HepG2 (cell line): Measurements from ENCODE around the gene QDPR. TPM values are rescaled to one million over a fixed set of nuclear protein-coding genes. Genes with fewer than 3 reads are reported as not detected.
A peak's percentile ranks its signal among the peaks of the same experiment; 100 is the strongest.

Experiments
- ATAC-seq: fragments of 200-7000 bp; cut with Tn5 transposase; 3 replicates; pipeline ENCODE4 v1.9.1; 2020; ENCODE audit warnings: mild to moderate bottlenecking, moderate library complexity
- BruUV-seq: library from RNA; stranded (reverse); fragments of 400-500 nt; replicated peaks from 2 replicates; lab custom pipeline; 2021; lab: Mats Ljungman, UMichigan
- CTCF ChIA-PET: fragments of 300-600 bp; formaldehyde crosslinking; extraction: SDS; loops from one replicate; lab custom pipeline; 2021; ENCODE audit warnings: low total read pairs, inconsistent platforms, low intra/inter-chr PET ratio; lab: Yijun Ruan, JAX
- POLR2A ChIA-PET: fragments of 350-600 bp; sonication (Branson Sonifier 250); formaldehyde crosslinking; loops from one replicate; lab custom pipeline; 2020; ENCODE audit warnings: antibody characterized with exemption, inconsistent platforms; lab: Yijun Ruan, JAX
- DNase-seq: peaks from one replicate; pipeline ENCODE4 v3.0.0-alpha.2; 2015; ENCODE audit warnings: low spot score
- FAIRE-seq: peaks from 3 replicates; lab custom pipeline; 2011; peaks lifted over from hg19 to GRCh38; lab: Jason Lieb, UNC
- H2AFZ ChIP-seq: one replicate; pipeline ENCODE4 v1.6.1; 2011; ENCODE audit warnings: low read length, inconsistent platforms
- H3K27ac ChIP-seq: fragments of 300-600 bp; 3 replicates; pipeline ENCODE4 v1.8.0; 2011; ENCODE audit warnings: mixed run types, mild to moderate bottlenecking, mixed read lengths, low read length, inconsistent platforms; ENCODE audit not compliant: insufficient read depth; ENCODE audit errors: extremely low read length
- H3K27me3 ChIP-seq, 2 experiments: fragments of 200-600 bp in 1 of 2; 2 replicates in 1 of 2; 3 replicates in 1 of 2; pipeline versions ENCODE4 v1.6.0 to v1.8.0; 2011; ENCODE audit warnings: low read length in 2 of 2, mild to moderate bottlenecking in 2 of 2, moderate library complexity in 2 of 2, inconsistent platforms in 1 of 2; ENCODE audit not compliant: insufficient read depth in 2 of 2, control insufficient read depth in 1 of 2
- H3K36me3 ChIP-seq, 2 experiments: fragments of 200-600 bp in 1 of 2; replicated peaks in 1 of 2; 2 replicates in 1 of 2; 3 replicates in 1 of 2; pipeline versions ENCODE4 v1.5.1 to v1.8.0; 2011; ENCODE audit warnings: low read length in 2 of 2, inconsistent platforms in 1 of 2; ENCODE audit not compliant: insufficient read depth in 2 of 2, control insufficient read depth in 1 of 2
- H3K4me1 ChIP-seq: 2 replicates; pipeline ENCODE4 v1.5.1; 2012; ENCODE audit warnings: low read length, inconsistent platforms; ENCODE audit not compliant: insufficient read depth
- H3K4me2 ChIP-seq: 2 replicates; pipeline ENCODE4 v1.6.0; 2011; ENCODE audit warnings: low read depth, low read length, inconsistent platforms
- H3K4me3 ChIP-seq, 3 experiments: fragments of 200-600 bp in 1 of 3; sonication (generic), shearing (Covaris generic) in 1 of 3; replicated peaks in 1 of 3; 2 replicates each; pipeline ENCODE4 v1.5.1; 2011 to 2016; ENCODE audit warnings: low read length in 3 of 3, inconsistent platforms in 2 of 3, low read depth in 2 of 3, mild to moderate bottlenecking in 2 of 3, control low read depth in 1 of 3, mixed read lengths in 1 of 3; ENCODE audit not compliant: insufficient read depth in 1 of 3
- H3K79me2 ChIP-seq: one replicate; pipeline ENCODE4 v1.6.1; 2011; ENCODE audit warnings: low read length, inconsistent platforms; ENCODE audit not compliant: insufficient read depth
- H3K9ac ChIP-seq: 2 replicates; pipeline ENCODE4 v1.6.0; 2011; ENCODE audit warnings: mild to moderate bottlenecking, low read depth, low read length, inconsistent platforms; ENCODE audit not compliant: insufficient read depth
- H3K9me3 ChIP-seq: 2 replicates; pipeline ENCODE4 v1.5.1; 2012; ENCODE audit warnings: mild to moderate bottlenecking, low read length
- H4K20me1 ChIP-seq: 2 replicates; pipeline ENCODE4 v1.6.0; 2011; ENCODE audit warnings: inconsistent platforms, mild to moderate bottlenecking, low read length, moderate library complexity; ENCODE audit not compliant: insufficient read depth
- ETV6 ChIP-seq: sonication (generic); formaldehyde crosslinking; conservative IDR thresholded peaks from 2 replicates; pipeline ENCODE4 v1.4.0; 2020; ENCODE audit warnings: missing genetic modification reagents
- HNF4A ChIP-seq: sonication (generic); formaldehyde crosslinking; IDR thresholded peaks from 2 replicates; pipeline ENCODE4 v1.4.0; 2020; ENCODE audit warnings: missing genetic modification reagents
- MYNN ChIP-seq: sonication (generic); formaldehyde crosslinking; IDR thresholded peaks from 2 replicates; pipeline ENCODE4 v1.4.0; 2020; ENCODE audit warnings: mild to moderate bottlenecking, low read depth, missing genetic modification reagents
- NCOA5 ChIP-seq: sonication (generic); formaldehyde crosslinking; IDR thresholded peaks from 2 replicates; pipeline ENCODE4 v1.4.0; 2020; ENCODE audit warnings: missing genetic modification reagents
- NFIB ChIP-seq: sonication (generic); formaldehyde crosslinking; IDR thresholded peaks from 2 replicates; pipeline ENCODE4 v1.9.0; 2021; ENCODE audit warnings: missing genetic modification reagents, mild to moderate bottlenecking, borderline replicate concordance
- PPARG ChIP-seq: conservative IDR thresholded peaks from 2 replicates; pipeline ENCODE4 v1.6.1; 2016; ENCODE audit warnings: missing biosample characterization, missing genetic modification reagents
- RAD51 ChIP-seq: fragments of 450-650 bp; IDR thresholded peaks from 2 replicates; pipeline ENCODE4 v1.6.1; 2016; ENCODE audit warnings: borderline replicate concordance
- RNF2 ChIP-seq: fragments of 450-650 bp; conservative IDR thresholded peaks from 2 replicates; pipeline ENCODE4 v1.6.1; 2016; ENCODE audit warnings: low read depth
- SNAPC2 ChIP-seq: sonication (generic); formaldehyde crosslinking; IDR thresholded peaks from 2 replicates; pipeline ENCODE4 v1.8.1; 2022; ENCODE audit warnings: mild to moderate bottlenecking, missing genetic modification reagents
- STAT5B ChIP-seq: sonication (generic); formaldehyde crosslinking; IDR thresholded peaks from 2 replicates; pipeline ENCODE4 v1.4.0; 2020; ENCODE audit warnings: missing genetic modification reagents
- TAF1 ChIP-seq: sonication (generic); formaldehyde crosslinking; IDR thresholded peaks from 2 replicates; pipeline ENCODE4 v1.4.0; 2020; ENCODE audit warnings: missing genetic modification reagents
- ZEB1 ChIP-seq: IDR thresholded peaks from 2 replicates; pipeline ENCODE4 v1.6.1; 2012; ENCODE audit warnings: mild to moderate bottlenecking, low read depth, inconsistent platforms; ENCODE audit not compliant: insufficient replicate concordance
- ZFYVE20 ChIP-seq: sonication (generic); formaldehyde crosslinking; IDR thresholded peaks from 2 replicates; pipeline ENCODE4 v1.8.0; 2023; ENCODE audit warnings: low read depth, mild to moderate bottlenecking, moderate library complexity, missing genetic modification reagents, borderline replicate concordance
- ZNF3 ChIP-seq: IDR thresholded peaks from 2 replicates; pipeline ENCODE4 v1.7.0; 2017; ENCODE audit warnings: inconsistent platforms
- WGBS: methylation state at CpG from one replicate; pipeline ENCODE4 v1.1.6; 2017; ENCODE audit warnings: low lambda C conversion rate; 5-methylcytosine and 5-hydroxymethylcytosine counted together
- in situ Hi-C: cut with HindIII; loops from 2 replicates; pipeline ENCODE4 v1.10.0; 2017; ENCODE audit warnings: low pct_unique_long_range_greater_than_20kb; ENCODE audit not compliant: extremely low pct_ligation_motif_present
- intact Hi-C: fragments of 100-400 bp; cut with micrococcal nuclease; formaldehyde crosslinking; loops from one replicate; pipeline ENCODE4 v1.10.0; 2022; ENCODE audit not compliant: unreplicated experiment
- polyA plus RNA-seq, 8 experiments: library from polyadenylated mRNA; depleted of rRNA in 3 of 8; stranded (reverse) in 7 of 8; unstranded in 1 of 8; fragments of >200 nt; fragmentation: Illumina TruSeq in 4 of 8; extraction: Trizol in 4 of 8; gene quantifications; 2 replicates each; pipeline versions ENCODE4 v1.2.1 to v1.2.3, GENCODE V29; 2011 to 2016; ENCODE audit warnings: low read depth in 4 of 8, missing spikeins in 1 of 8, mixed read lengths in 1 of 8; ENCODE audit not compliant: insufficient read depth in 1 of 8
- total RNA-seq, 5 experiments: library from RNA; depleted of rRNA; stranded (reverse); fragments of >200 nt; fragmentation: Illumina TruSeq; extraction: Trizol; gene quantifications; 2 replicates each; pipeline ENCODE4 v1.2.3, GENCODE V29; 2016; ENCODE audit warnings: low read depth in 1 of 5
- TF ChIP-seq, protein P1 (sequence below): sonication (generic); formaldehyde crosslinking; IDR thresholded peaks from 2 replicates; pipeline ENCODE4 v1.4.0; 2020; ENCODE audit warnings: mild to moderate bottlenecking, missing genetic modification reagents
- TF ChIP-seq, protein P2 (sequence below): sonication (generic); formaldehyde crosslinking; IDR thresholded peaks from 2 replicates; pipeline ENCODE4 v1.5.1; 2020; ENCODE audit warnings: mild to moderate bottlenecking, missing genetic modification reagents, moderate library complexity
- TF ChIP-seq, protein P3 (sequence below): fragments of 450-650 bp; IDR thresholded peaks from 2 replicates; pipeline ENCODE4 v1.6.1; 2017
- TF ChIP-seq, protein P4 (sequence below): sonication (generic); formaldehyde crosslinking; IDR thresholded peaks from 2 replicates; pipeline ENCODE4 v1.4.0; 2020; ENCODE audit warnings: missing genetic modification reagents
- TF ChIP-seq, protein P5 (sequence below): IDR thresholded peaks from 2 replicates; pipeline ENCODE4 v1.6.1; 2016; ENCODE audit warnings: low read depth

The QDPR gene
- total and polyA plus RNA-seq, 2 of the 13 experiments (the other 11 are each of a cell fraction or from before 2014, with no cell fraction given): 9.9 to 95.5 TPM

DNA sequence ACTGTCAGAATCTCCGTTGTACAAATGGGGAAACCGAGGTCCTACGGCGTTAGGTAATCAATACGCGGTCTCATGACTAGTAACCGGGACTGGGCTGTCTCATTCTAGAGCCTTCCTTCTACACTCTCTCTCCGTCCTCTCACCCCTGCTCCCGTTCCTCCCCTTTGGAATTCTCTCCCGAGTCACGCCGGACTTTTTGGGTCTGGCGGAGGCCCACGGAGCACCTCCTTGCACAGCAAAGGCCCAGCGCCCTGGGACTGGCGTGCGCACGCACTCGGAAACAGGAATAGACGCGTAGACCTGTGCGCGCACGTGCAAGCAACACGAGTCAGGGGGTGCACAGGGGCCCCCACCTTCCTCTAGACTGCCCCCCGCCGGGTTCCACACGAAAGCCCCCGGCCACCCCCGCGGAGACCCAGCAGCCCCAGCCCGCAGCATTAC is 361 bp downstream of the QDPR start:
- Histone ChIP-seq H3K9ac (peak overlapping the region; percentile 82), H2AFZ (no peak overlapping the region), H3K27me3 (no peaks in the 10 kb centered on the region; a peak in 1 of 5 replicates), H3K4me1 (peaks cover 64% of the 10 kb centered on the region), H3K79me2 (peaks cover 35% of the 10 kb centered on the region), H3K4me3 (peak overlapping the region; percentile 65 to 88 (median 84)), H3K9me3 (no peaks in the 10 kb centered on the region), H3K36me3 (peaks cover under 1 to 19% of the 10 kb centered on the region in 2 experiments), H3K4me2 (peak overlapping the region; percentile 85), H3K27ac (peak overlapping the region; percentile 73), H4K20me1 (peaks cover 4% of the 10 kb centered on the region; the same call in 1 of the 2 replicates)
- WGBS: under 1% methylated on average over 24 of the region's 32 CpGs
- in situ Hi-C loops (no loop called here), intact Hi-C loops (loop anchor here (10.0 kb wide), 1 partner anchor 123 kb away; no protein-coding TSS in a partner anchor)
- ChIA-PET POLR2A (interaction anchor here (0.7 to 2.4 kb wide), 5 partner anchors 14 to 103 kb away, joined by 5 to 22 read pairs (median 5); partner anchors contain the start of gene MED28), CTCF (interaction anchor here (1.5 kb wide), 1 partner anchor 125 kb away, joined by 4 read pairs; no protein-coding TSS in a partner anchor)
- BruUV-seq: no TSS peak
- DNase-seq: peak; percentile 19
- ATAC-seq: peak; percentile 23
- no peak for FAIRE-seq
- TF ChIP-seq ZFYVE20 (CRISPR knock-in tag): 0 out of 2 replicates have a peak, but pooled peaks have one; percentile 62
- no peak for TF ChIP-seq ZNF3 (CRISPR knock-in tag)
- no peak for TF ChIP-seq RAD51
- TF ChIP-seq, protein P1, sequence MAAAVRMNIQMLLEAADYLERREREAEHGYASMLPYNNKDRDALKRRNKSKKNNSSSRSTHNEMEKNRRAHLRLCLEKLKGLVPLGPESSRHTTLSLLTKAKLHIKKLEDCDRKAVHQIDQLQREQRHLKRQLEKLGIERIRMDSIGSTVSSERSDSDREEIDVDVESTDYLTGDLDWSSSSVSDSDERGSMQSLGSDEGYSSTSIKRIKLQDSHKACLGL: no peak
- TF ChIP-seq, protein P2, sequence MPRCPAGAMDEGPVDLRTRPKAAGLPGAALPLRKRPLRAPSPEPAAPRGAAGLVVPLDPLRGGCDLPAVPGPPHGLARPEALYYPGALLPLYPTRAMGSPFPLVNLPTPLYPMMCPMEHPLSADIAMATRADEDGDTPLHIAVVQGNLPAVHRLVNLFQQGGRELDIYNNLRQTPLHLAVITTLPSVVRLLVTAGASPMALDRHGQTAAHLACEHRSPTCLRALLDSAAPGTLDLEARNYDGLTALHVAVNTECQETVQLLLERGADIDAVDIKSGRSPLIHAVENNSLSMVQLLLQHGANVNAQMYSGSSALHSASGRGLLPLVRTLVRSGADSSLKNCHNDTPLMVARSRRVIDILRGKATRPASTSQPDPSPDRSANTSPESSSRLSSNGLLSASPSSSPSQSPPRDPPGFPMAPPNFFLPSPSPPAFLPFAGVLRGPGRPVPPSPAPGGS (CRISPR knock-in tag): no peak
- no peak for TF ChIP-seq NFIB (CRISPR knock-in tag)
- no peak for TF ChIP-seq TAF1 (CRISPR knock-in tag)
- no peak for TF ChIP-seq HNF4A (CRISPR knock-in tag)
- TF ChIP-seq MYNN (CRISPR knock-in tag): no peak
- TF ChIP-seq, protein P3, sequence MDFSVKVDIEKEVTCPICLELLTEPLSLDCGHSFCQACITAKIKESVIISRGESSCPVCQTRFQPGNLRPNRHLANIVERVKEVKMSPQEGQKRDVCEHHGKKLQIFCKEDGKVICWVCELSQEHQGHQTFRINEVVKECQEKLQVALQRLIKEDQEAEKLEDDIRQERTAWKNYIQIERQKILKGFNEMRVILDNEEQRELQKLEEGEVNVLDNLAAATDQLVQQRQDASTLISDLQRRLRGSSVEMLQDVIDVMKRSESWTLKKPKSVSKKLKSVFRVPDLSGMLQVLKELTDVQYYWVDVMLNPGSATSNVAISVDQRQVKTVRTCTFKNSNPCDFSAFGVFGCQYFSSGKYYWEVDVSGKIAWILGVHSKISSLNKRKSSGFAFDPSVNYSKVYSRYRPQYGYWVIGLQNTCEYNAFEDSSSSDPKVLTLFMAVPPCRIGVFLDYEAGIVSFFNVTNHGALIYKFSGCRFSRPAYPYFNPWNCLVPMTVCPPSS: no peak
- no peak for TF ChIP-seq ZEB1
- no peak for TF ChIP-seq RNF2
- TF ChIP-seq, protein P4, sequence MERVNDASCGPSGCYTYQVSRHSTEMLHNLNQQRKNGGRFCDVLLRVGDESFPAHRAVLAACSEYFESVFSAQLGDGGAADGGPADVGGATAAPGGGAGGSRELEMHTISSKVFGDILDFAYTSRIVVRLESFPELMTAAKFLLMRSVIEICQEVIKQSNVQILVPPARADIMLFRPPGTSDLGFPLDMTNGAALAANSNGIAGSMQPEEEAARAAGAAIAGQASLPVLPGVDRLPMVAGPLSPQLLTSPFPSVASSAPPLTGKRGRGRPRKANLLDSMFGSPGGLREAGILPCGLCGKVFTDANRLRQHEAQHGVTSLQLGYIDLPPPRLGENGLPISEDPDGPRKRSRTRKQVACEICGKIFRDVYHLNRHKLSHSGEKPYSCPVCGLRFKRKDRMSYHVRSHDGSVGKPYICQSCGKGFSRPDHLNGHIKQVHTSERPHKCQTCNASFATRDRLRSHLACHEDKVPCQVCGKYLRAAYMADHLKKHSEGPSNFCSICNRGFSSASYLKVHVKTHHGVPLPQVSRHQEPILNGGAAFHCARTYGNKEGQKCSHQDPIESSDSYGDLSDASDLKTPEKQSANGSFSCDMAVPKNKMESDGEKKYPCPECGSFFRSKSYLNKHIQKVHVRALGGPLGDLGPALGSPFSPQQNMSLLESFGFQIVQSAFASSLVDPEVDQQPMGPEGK (CRISPR knock-in tag): peak; percentile 90; the same call in 1 of the 2 replicates
- TF ChIP-seq, protein P5, sequence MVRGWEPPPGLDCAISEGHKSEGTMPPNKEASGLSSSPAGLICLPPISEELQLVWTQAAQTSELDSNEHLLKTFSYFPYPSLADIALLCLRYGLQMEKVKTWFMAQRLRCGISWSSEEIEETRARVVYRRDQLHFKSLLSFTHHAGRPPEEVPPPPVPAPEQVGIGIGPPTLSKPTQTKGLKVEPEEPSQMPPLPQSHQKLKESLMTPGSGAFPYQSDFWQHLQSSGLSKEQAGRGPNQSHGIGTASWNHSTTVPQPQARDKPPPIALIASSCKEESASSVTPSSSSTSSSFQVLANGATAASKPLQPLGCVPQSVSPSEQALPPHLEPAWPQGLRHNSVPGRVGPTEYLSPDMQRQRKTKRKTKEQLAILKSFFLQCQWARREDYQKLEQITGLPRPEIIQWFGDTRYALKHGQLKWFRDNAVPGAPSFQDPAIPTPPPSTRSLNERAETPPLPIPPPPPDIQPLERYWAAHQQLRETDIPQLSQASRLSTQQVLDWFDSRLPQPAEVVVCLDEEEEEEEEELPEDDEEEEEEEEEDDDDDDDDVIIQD (CRISPR knock-in tag): no peak
- TF ChIP-seq STAT5B (CRISPR knock-in tag): no peak
- no peak for TF ChIP-seq PPARG (CRISPR knock-in tag)
- TF ChIP-seq NCOA5 (CRISPR knock-in tag): no peak
- no peak for TF ChIP-seq ETV6 (CRISPR knock-in tag)
- no peak for TF ChIP-seq SNAPC2 (CRISPR knock-in tag)
